OCI-LY1 (cell line): ENCODE data around the gene RGS7.
"Not testable (repeated sequence)": the region's sequence is repeated elsewhere in the genome, so short reads cannot be mapped to it uniquely, and the experiment has no call there.

ENCODE experiments used
- H2AFZ ChIP-seq: fragments of 200-600 bp; sonication (generic), shearing (Covaris generic); 2 replicates; pipeline ENCODE4 v1.6.0; 2014; ENCODE audit warnings: antibody characterized with exemption, mild to moderate bottlenecking, low read length
- H3F3A ChIP-seq: fragments of 200-600 bp; sonication (generic), shearing (Covaris generic); 2 replicates; pipeline ENCODE4 v1.6.0; 2014; ENCODE audit warnings: mild to moderate bottlenecking, antibody characterized with exemption, low read length, moderate library complexity; ENCODE audit not compliant: insufficient read depth
- H3K27ac ChIP-seq: fragments of 200-600 bp; sonication (generic); 2 replicates; pipeline ENCODE4 v1.5.1; 2014; ENCODE audit warnings: low read length, mixed run types, mild to moderate bottlenecking, low read depth; ENCODE audit not compliant: poor library complexity, severe bottlenecking
- H3K27me3 ChIP-seq: fragments of 200-600 bp; sonication (generic); 2 replicates; pipeline ENCODE4 v1.6.0; 2014; ENCODE audit warnings: antibody characterized with exemption, mild to moderate bottlenecking, low read length, moderate library complexity; ENCODE audit not compliant: insufficient read depth
- H3K36me3 ChIP-seq: fragments of 200-600 bp; sonication (generic); 2 replicates; pipeline ENCODE4 v1.6.1; 2014; ENCODE audit warnings: mild to moderate bottlenecking, antibody characterized with exemption, low read length, moderate library complexity, mixed read lengths; ENCODE audit not compliant: insufficient read depth
- H3K4me1 ChIP-seq: fragments of 200-600 bp; sonication (generic); 2 replicates; pipeline ENCODE4 v1.5.1; 2014; ENCODE audit warnings: mild to moderate bottlenecking, low read length, moderate library complexity; ENCODE audit not compliant: insufficient read depth, severe bottlenecking
- H3K4me2 ChIP-seq: fragments of 200-600 bp; sonication (generic), shearing (Covaris generic); 2 replicates; pipeline ENCODE4 v1.6.1; 2014; ENCODE audit warnings: low read length
- H3K4me3 ChIP-seq: fragments of 200-600 bp; sonication (generic); 2 replicates; pipeline ENCODE4 v1.5.1; 2014; ENCODE audit warnings: low read length, low read depth, mild to moderate bottlenecking, mixed read lengths; ENCODE audit not compliant: poor library complexity, severe bottlenecking
- H3K79me2 ChIP-seq: fragments of 200-600 bp; shearing (Covaris generic); 2 replicates; pipeline ENCODE4 v1.6.1; 2016; ENCODE audit warnings: mixed run types, low read length, mixed read lengths; ENCODE audit not compliant: insufficient read depth
- H3K9ac ChIP-seq: fragments of 200-600 bp; sonication (generic), shearing (Covaris generic); 2 replicates; pipeline ENCODE4 v1.6.1; 2014; ENCODE audit warnings: mild to moderate bottlenecking, low read length, mixed read lengths
- H3K9me2 ChIP-seq: fragments of 200-600 bp; sonication (generic), shearing (Covaris generic); 2 replicates; pipeline ENCODE4 v1.6.1; 2014; ENCODE audit warnings: low read depth, mild to moderate bottlenecking, low read length, mixed read lengths
- H3K9me3 ChIP-seq: fragments of 200-600 bp; shearing (Covaris generic); 2 replicates; pipeline ENCODE4 v1.6.1; 2014; ENCODE audit warnings: low read length, mixed read lengths
- H4K20me1 ChIP-seq: fragments of 200-600 bp; sonication (generic), shearing (Covaris generic); 2 replicates; pipeline ENCODE4 v1.6.0; 2016; ENCODE audit warnings: mild to moderate bottlenecking, low read length; ENCODE audit not compliant: insufficient read depth
- EZH2 ChIP-seq: fragments of 200-600 bp; sonication (generic), shearing (Covaris generic); IDR thresholded peaks from 2 replicates; pipeline ENCODE4 v1.8.0; 2017; ENCODE audit warnings: borderline replicate concordance, mixed run types, mild to moderate bottlenecking, antibody characterized with exemption, low read length, moderate library complexity, mixed read lengths
- TF ChIP-seq, protein P1 (sequence below): fragments of 200-600 bp; sonication (generic), shearing (Covaris generic); IDR thresholded peaks from 2 replicates; pipeline ENCODE4 v1.5.1; 2017; ENCODE audit warnings: mild to moderate bottlenecking, antibody characterized with exemption, low read length, moderate library complexity, mixed read lengths

RGS7 gene

GRCh38 chr1:241142493-241142892 is 214.5 kb downstream of the RGS7 start:
- H3K79me2 ChIP-seq, result no peaks in the 10 kb centered on the region

GRCh38 chr1:241141646-241142045 is 215.4 kb downstream of the RGS7 start:
- H3K9me3 ChIP-seq, H3K9ac ChIP-seq, H3K27me3 ChIP-seq, H4K20me1 ChIP-seq, H3K9me2 ChIP-seq, H3K4me2 ChIP-seq, H2AFZ ChIP-seq, H3F3A ChIP-seq, H3K27ac ChIP-seq, H3K4me1 ChIP-seq, H3K4me3 ChIP-seq, H3K36me3 ChIP-seq, H3K79me2 ChIP-seq: not testable (repeated sequence)

More at GRCh38 chr1:241142493-241142892, 214.5 kb downstream of the RGS7 start:
- H3K27ac ChIP-seq, result no peak overlapping the region
- no peak overlapping the region for H3K4me2 ChIP-seq
- no peaks in the 10 kb centered on the region for H4K20me1 ChIP-seq
- H3F3A ChIP-seq, result no peaks in the 10 kb centered on the region
- no peak overlapping the region for H3K9ac ChIP-seq
- no peaks in the 10 kb centered on the region for H3K27me3 ChIP-seq
- H2AFZ ChIP-seq, result no peak overlapping the region
- no peaks in the 10 kb centered on the region for H3K9me3 ChIP-seq
- H3K4me1 ChIP-seq, result no peaks in the 10 kb centered on the region
- H3K9me2 ChIP-seq, result no peaks in the 10 kb centered on the region
- no peaks in the 10 kb centered on the region for H3K36me3 ChIP-seq
- H3K4me3 ChIP-seq, result no peak overlapping the region
- TF ChIP-seq EZH2, result no peak
- TF ChIP-seq, protein P1, sequence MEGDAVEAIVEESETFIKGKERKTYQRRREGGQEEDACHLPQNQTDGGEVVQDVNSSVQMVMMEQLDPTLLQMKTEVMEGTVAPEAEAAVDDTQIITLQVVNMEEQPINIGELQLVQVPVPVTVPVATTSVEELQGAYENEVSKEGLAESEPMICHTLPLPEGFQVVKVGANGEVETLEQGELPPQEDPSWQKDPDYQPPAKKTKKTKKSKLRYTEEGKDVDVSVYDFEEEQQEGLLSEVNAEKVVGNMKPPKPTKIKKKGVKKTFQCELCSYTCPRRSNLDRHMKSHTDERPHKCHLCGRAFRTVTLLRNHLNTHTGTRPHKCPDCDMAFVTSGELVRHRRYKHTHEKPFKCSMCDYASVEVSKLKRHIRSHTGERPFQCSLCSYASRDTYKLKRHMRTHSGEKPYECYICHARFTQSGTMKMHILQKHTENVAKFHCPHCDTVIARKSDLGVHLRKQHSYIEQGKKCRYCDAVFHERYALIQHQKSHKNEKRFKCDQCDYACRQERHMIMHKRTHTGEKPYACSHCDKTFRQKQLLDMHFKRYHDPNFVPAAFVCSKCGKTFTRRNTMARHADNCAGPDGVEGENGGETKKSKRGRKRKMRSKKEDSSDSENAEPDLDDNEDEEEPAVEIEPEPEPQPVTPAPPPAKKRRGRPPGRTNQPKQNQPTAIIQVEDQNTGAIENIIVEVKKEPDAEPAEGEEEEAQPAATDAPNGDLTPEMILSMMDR, result no peak

DNA sequence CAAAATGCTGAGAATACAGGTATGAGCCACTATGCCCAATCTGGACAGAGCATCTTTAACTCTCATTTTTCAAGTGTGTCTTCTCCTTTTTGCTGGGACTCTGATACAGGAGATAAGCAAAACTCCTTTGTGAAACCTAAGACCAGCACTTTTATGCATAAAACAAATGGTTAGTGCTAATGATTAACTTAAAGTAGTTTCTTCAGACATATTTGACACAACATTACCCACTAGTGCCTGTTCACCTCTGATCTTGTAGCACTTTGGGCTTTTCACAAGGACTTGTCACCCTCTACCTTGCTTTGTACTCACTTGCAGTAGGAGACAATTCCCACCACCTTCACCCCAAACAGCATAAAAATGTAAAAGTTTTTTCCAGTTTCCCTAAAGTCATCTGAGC is 216.3 kb downstream of the RGS7 start:
- Histone ChIP-seq H3K79me2 (no peaks in the 10 kb centered on the region), H3K9me3 (no peaks in the 10 kb centered on the region), H3K9me2 (no peaks in the 10 kb centered on the region), H3K27me3 (no peaks in the 10 kb centered on the region), H3K9ac (no peak overlapping the region), H3K36me3 (no peaks in the 10 kb centered on the region), H2AFZ (no peak overlapping the region), H3F3A (no peaks in the 10 kb centered on the region), H3K27ac (no peak overlapping the region), H3K4me1 (no peaks in the 10 kb centered on the region), H3K4me2 (no peak overlapping the region), H3K4me3 (no peak overlapping the region), H4K20me1 (no peaks in the 10 kb centered on the region)
- no peak for TF ChIP-seq EZH2
- TF ChIP-seq, protein P1, result no peak

DNA sequence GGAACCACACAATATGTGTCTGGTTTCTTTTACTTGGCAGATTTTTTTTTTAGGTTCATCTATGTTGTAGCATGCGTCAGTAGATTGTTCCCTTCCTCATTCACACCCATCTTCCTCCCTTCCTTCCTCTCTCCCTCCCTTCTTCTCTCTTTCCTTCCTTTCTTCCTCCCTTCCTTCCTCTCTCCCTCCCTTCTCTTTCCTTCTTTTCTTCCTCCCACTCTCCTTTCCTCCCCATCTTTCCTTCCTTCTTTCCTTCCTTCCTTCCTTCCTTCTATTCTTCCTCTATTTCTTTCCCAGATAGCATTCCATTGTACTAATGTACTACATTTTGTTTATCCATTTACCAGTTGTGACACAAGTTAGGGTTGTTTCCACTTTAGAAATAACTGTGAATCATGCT is 218.0 kb downstream of the RGS7 start:
- H4K20me1 ChIP-seq, result no peaks in the 10 kb centered on the region
- H3K9ac ChIP-seq, result no peak overlapping the region
- no peak overlapping the region for H3K4me2 ChIP-seq
- no peak for TF ChIP-seq EZH2
- TF ChIP-seq, protein P1, result no peak
- H3K27ac ChIP-seq, result no peak overlapping the region
- no peaks in the 10 kb centered on the region for H3F3A ChIP-seq
- H3K4me1 ChIP-seq, result no peaks in the 10 kb centered on the region
- H3K9me3 ChIP-seq, result no peaks in the 10 kb centered on the region
- no peak overlapping the region for H3K4me3 ChIP-seq
- no peaks in the 10 kb centered on the region for H3K36me3 ChIP-seq
- no peaks in the 10 kb centered on the region for H3K9me2 ChIP-seq
- no peak overlapping the region for H2AFZ ChIP-seq
- H3K79me2 ChIP-seq, result no peaks in the 10 kb centered on the region
- H3K27me3 ChIP-seq, result no peaks in the 10 kb centered on the region
